ENCODE measurements around the gene GIMAP8. TPM values are rescaled to one million over a fixed set of nuclear protein-coding genes. Genes with fewer than 3 reads are reported as not detected.

Gene GIMAP8
- total RNA-seq, 4 donors from 2014 or later = 0.38 to 12.2 (median 2.4) TPM

GRCh38 chr7:150411606-150412005, 38.8 kb upstream of the GIMAP8 start:
- intact Hi-C loops (cut with DNase I) = no loop called here
- no peak for DNase-seq
- Histone ChIP-seq H3K27ac (no peak overlapping the region), H3K4me1 (peaks cover 5 to 19% (median 7%) of the 10 kb centered on the region in 3 donors), H3K36me3 (peaks cover 0 to 14% (median 0%) of the 10 kb centered on the region in 3 donors), H3K9me3 (no peaks in the 10 kb centered on the region), H3K4me3 (no peak overlapping the region), H3K27me3 (no peaks in the 10 kb centered on the region)
- TF ChIP-seq CTCF (IDR thresholded peaks at IDR 0.05) = no peak
- no peak for TF ChIP-seq POLR2A (IDR thresholded peaks at IDR 0.05)
- 74 to 80% methylated on average over 9 of the region's 11 CpGs for WGBS, 2 donors

- Histone ChIP-seq H3K4me3 (no peak overlapping the region), H3K27me3 (no peaks in the 10 kb centered on the region), H3K27ac (no peak overlapping the region), H3K4me1 (peaks cover 3 to 15% (median 3%) of the 10 kb centered on the region in 3 donors), H3K9me3 (no peaks in the 10 kb centered on the region), H3K36me3 (peaks cover 0 to 14% (median 0%) of the 10 kb centered on the region in 3 donors)
- no peak for DNase-seq
- intact Hi-C loops (cut with DNase I) = no loop called here
- 89 to 97% methylated on average over 3 of the region's 11 CpGs for WGBS, 2 donors
- no peak for TF ChIP-seq CTCF (IDR thresholded peaks at IDR 0.05)
- no peak for TF ChIP-seq POLR2A (IDR thresholded peaks at IDR 0.05)
These were observed 38.4 kb upstream of the GIMAP8 start for GRCh38 chr7:150412016-150412415.

GRCh38 chr7:150412518-150413488, 37.6 kb upstream of the GIMAP8 start:
- WGBS, 2 donors = 72 to 80% methylated on average over 16 to 18 of the region's 37 CpGs
- Histone ChIP-seq H3K27ac (no peak overlapping the region), H3K4me1 (peaks cover 0 to 11% (median 3%) of the 10 kb centered on the region in 3 donors), H3K9me3 (no peaks in the 10 kb centered on the region), H3K4me3 (no peak overlapping the region), H3K27me3 (no peaks in the 10 kb centered on the region), H3K36me3 (peaks cover 0 to 9% (median 0%) of the 10 kb centered on the region in 3 donors)
- no peak for DNase-seq
- TF ChIP-seq CTCF (IDR thresholded peaks at IDR 0.05) (no peak), POLR2A (IDR thresholded peaks at IDR 0.05) (no peak)
- intact Hi-C loops (cut with DNase I) = no loop called here

GRCh38 chr7:150413640-150414081, 36.8 kb upstream of the GIMAP8 start:
- Histone ChIP-seq H3K27ac (no peak overlapping the region), H3K4me1 (peaks cover 0 to 11% (median 3%) of the 10 kb centered on the region in 3 donors), H3K36me3 (no peaks in the 10 kb centered on the region), H3K27me3 (no peaks in the 10 kb centered on the region), H3K4me3 (no peak overlapping the region), H3K9me3 (no peaks in the 10 kb centered on the region)
- 88 to 94% methylated on average over 5 to 6 of the region's 11 CpGs for WGBS, 2 donors
- intact Hi-C loops (cut with DNase I) = no loop called here
- DNase-seq = no peak
- TF ChIP-seq CTCF (IDR thresholded peaks at IDR 0.05) (no peak), POLR2A (IDR thresholded peaks at IDR 0.05) (no peak)
